SW 1271 (cell line): ENCODE results near the gene RANBP3.
"Not testable (repeated sequence)": the region's sequence is repeated elsewhere in the genome, so short reads cannot be mapped to it uniquely, and the experiment has no call there.

ENCODE experiments used
- DNase-seq, 2 experiments: peaks; one replicate each; lab custom pipeline; 2025; lab: John Stamatoyannopoulos, UW

Gene RANBP3

GRCh38 chr19:5883157-5883873, 94.6 kb downstream of the RANBP3 start:
- DNase-seq = not testable (repeated sequence)

- no peak for DNase-seq
Measured at GRCh38 chr19:5882421-5882968, 95.4 kb downstream of the RANBP3 start.

GRCh38 chr19:5881543-5882299, 96.2 kb downstream of the RANBP3 start:
- DNase-seq = no peak

- DNase-seq = no peak
Measured at GRCh38 chr19:5880604-5881078, 97.3 kb downstream of the RANBP3 start.

- DNase-seq = no peak
Measured at GRCh38 chr19:5880196-5880595, 97.7 kb downstream of the RANBP3 start.

- DNase-seq = no peak
Measured at GRCh38 chr19:5877882-5878281, 100.1 kb downstream of the RANBP3 start.

GRCh38 chr19:5877427-5877826, 100.5 kb downstream of the RANBP3 start:
- no peak for DNase-seq

GRCh38 chr19:5874496-5874895, 103.4 kb downstream of the RANBP3 start:
- not testable (repeated sequence) for DNase-seq

- no peak for DNase-seq
Measured at GRCh38 chr19:5873617-5874199, 104.2 kb downstream of the RANBP3 start.

GRCh38 chr19:5870986-5871394, 107.0 kb downstream of the RANBP3 start:
- DNase-seq = no peak

GRCh38 chr19:5867201-5868136, 110.5 kb downstream of the RANBP3 start:
- DNase-seq = no peak
